Measurements from ENCODE around the gene ADARB1.

Gene ADARB1

DNA sequence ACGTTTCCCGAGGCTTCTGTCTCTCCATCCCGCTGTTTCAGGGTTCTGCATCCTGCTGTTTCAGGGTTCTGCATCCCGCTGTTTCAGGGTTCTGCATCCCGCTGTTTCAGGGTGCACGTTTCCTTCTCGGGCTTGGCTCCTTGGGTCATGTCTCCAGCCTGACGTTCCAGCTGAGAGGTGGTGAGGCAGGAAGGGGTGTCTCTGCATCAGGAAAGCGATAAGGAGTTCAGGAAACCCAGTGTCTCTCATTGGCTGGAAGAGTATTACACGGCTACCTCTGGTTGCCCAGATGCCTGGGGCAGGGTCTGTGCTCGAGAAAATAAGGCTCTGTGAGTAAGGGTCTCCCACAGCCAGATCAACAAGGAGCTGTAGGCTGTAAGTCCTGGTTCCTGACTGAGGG is 21.1 kb downstream of the ADARB1 start:
- no peak for DNase-seq (ENCODE audit: low spot score)

DNA sequence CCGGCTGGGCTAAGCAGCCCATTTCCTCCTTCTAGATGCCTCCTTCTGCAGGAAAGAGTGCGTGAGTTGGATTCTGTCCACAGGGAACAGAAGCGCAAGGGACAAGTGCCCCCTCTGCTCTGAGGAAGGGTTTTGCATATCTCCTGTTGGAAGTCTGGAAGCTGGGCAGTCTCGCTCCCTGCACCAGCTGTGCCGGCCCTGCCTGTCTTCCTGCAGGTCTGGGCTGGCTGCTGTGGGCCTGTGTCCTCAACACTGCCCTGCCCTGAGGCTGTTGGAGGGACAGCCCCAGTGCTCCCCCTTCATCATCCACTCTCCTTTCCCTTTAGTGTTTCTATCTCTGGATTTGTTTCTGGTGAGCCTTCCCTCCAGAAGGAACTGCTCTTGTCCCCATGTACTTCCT is 21.8 kb downstream of the ADARB1 start:
- DNase-seq (ENCODE audit: low spot score), result no peak

- DNase-seq (ENCODE audit: low spot score), result no peak
Observed at GRCh38 chr21:45097827-45098387, 23.5 kb downstream of the ADARB1 start.

- DNase-seq (ENCODE audit: low spot score), result no peak
Observed at GRCh38 chr21:45098867-45099266, 24.5 kb downstream of the ADARB1 start.

DNA sequence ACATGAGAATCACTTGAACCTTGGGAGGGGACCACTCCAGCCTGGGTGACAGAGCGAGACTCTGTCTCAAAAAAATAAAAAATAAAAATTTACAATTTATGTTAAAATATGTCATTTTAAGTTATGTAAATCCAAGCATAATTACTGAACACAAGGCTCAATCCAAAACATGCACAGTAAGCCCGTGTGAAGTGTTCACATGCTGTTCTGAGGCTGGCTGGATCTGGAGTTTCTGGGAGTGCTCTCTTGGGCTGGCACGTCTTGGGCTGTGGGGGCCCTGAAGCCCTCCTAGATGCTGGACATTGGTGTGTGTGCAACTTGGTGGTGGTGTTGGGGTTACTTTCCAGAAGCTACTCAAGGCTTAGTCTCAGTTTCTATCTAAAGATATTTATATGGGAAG is 25.2 kb downstream of the ADARB1 start:
- no peak for DNase-seq (ENCODE audit: low spot score)

- no peak for DNase-seq (ENCODE audit: low spot score)
Observed at GRCh38 chr21:45100866-45101265, 26.5 kb downstream of the ADARB1 start.

DNA sequence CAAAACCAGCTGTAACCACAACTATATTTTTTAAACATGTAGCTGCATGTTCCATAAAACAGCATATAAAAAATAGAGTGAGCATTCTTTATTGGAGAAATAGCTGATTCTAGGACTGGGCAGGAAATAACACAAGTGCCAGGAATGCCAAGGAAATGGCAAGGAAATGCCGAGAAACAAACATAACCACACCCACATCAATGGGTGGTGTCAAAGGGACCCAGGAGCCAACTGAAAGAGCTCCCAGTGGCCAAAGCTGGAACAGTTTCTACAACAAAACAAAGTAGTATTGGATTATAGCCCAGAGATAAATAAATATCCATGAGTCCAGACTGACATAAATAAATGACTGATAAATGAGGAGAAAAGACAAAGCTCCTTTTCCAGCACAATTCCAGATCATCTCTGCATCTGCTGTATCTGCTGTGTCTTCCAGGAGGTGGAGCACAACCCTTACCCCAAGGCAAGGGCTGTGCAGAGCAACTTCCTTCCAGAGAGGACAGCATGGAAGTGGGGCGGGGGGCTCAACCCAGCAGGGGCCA is 28.1 kb downstream of the ADARB1 start:
- DNase-seq (ENCODE audit: low spot score), result peak; percentile 77

DNA sequence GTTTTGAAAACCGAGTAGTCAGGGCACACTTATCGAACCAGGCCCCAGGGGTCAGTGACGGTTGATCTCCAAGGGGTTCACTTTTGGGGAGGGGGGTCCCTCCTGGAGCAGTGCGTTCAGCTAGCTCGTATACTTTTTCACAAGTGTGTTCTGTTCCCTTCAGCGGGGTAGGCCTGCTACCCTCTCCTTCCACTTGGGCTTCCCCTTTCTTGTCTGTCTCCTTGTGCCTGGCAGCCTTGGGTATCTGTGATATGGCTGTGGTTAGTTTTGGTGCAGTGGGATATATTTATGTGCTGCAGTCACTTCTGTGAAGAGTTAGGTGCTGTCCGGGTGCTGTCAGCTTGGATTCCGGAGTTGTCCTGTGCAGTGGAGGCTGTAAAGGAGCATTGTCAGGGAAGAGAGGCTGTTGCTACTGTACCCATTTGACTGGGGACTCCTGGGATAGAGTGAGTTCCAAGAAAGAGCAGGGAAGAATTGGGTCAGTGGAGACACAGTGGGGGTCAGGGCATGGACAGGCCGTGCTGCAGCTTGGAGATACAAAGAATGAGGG is 29.7 kb downstream of the ADARB1 start:
- no peak for DNase-seq (ENCODE audit: low spot score)

DNA sequence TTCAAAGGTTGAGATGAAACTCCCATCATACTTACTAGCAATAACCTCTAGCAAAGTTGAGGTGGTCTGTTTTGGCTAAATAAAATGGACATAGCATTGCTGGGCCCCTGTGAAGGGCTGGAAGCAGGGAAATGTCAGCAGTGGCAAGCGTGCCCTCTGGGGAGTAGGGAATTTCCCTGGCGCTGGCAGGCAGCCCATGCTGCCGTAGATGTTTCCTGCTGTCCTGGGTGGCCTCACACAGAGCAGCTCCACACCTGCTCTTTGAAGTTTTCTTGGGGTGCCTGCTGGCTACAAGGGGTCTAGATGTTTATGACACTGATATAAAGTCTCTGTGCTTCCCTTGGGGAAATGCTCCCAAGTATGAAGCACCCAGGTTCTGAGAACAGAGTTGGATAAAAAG is 30.2 kb downstream of the ADARB1 start:
- DNase-seq (ENCODE audit: low spot score), result no peak

GRCh38 chr21:45105906-45106485 is 31.6 kb downstream of the ADARB1 start:
- DNase-seq (ENCODE audit: low spot score), result no peak

- DNase-seq (ENCODE audit: low spot score), result no peak
Observed at GRCh38 chr21:45108034-45108790, 33.8 kb downstream of the ADARB1 start.

- no peak for DNase-seq (ENCODE audit: low spot score)
Observed at GRCh38 chr21:45108808-45109781, 34.7 kb downstream of the ADARB1 start.

DNA sequence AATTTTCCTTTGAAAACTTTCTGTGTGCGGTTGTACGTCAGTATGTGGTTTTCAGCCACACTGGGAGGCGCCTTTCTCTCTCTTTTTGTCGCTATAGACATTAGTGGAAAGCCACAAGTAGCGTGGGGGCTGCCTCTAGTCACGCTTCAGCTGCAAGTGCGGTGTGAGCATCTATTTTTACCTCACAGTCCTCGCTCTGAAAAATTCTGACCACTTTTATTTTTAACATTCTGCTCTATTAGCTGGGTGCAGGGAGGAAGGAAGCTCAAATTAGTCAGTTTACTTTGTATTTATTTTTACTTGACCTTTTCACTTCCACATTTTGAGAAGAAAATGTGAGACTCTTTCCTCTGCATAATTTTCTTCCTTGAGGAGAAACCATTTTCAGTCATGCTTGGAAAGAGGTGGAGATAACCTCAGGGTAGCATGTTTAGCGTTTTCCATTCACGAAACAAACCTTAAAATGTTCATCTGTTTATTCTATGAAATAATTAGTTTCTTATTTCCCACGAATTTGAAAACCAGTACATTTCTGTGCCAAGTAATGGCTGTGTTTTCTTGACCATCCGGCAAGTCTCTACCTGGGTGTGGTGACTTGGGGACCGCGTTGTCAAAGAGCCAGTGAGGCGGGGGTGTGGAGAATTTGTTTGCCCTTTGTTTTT is 35.6 kb downstream of the ADARB1 start:
- no peak for DNase-seq (ENCODE audit: low spot score)

DNA sequence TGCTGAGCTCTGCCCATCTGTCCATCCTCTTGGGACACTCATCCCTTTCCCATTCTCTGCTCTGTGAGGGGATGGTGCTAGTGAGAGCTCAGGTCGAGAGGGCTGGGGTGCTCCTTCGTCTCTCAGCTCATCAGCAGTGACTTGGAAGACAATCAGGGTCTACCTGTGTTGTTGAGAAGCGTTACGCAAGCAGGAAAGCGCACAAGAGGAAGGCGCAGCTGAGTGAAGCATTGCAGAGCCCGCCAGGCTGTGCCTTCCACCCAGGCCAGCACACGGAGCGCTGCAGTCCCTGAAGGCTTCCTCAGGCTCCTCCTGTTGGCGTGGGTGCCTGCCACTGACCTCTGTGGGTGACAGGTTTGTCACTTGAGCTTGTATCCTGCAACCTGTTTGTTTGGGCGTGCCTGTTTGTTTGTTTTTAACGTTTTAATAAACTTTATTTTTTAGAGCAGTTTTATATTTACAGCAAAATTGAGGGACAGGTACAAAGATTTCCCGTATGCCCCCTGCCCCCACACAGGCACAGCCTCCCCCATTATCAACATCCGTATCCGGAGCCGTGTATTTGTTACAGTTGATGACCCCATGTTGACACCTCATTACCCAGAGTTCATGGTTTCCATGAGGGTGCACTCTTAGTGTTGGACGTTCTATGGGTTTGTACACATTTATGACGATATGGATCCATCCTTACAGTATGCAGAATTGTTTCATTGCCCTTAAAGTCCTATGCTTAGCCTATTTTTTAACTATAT is 36.7 kb downstream of the ADARB1 start:
- no peak for DNase-seq (ENCODE audit: low spot score)

DNA sequence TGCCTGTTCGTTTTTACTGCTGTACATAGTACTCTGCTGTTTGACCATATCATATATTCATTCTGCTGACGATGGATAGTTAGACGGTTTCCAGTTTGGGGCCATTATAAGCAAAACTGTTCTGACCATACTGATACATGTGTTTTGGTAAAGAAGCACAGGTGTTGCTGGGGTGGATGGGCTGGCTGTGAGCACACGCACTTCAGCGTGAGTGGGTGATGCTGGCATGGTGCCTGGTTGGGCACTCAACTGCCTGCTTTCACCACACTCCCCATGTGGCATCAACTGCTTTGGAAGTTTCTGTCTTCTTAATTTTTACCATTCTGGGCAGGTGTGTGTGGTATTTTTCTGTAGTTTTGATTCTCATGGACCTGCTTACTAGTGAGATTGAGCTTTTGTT is 37.3 kb downstream of the ADARB1 start:
- no peak for DNase-seq (ENCODE audit: low spot score)

- peak; percentile 68 for DNase-seq (ENCODE audit: low spot score)
Observed at GRCh38 chr21:45112371-45112770, 38.0 kb downstream of the ADARB1 start.

- DNase-seq (ENCODE audit: low spot score), result no peak
Observed at GRCh38 chr21:45113543-45113942, 39.2 kb downstream of the ADARB1 start.

DNA sequence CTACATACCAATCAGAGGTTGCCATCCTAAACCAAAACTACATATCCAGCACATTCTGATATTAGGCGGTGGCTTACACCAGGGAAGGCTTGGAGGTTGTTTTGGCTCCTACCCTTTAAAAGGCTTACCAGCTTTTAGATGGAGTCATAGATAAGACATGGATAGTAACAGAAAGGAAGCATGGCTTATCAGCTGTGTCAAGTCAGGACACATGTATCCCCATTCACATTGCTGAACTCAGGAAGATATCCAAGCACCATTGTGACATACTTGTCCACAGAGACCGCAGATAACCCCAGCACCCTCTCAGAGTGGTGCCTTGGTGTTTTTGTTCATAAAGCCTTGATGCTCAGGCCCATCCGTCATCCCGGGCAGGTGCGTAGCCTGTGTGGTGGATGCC is 39.7 kb downstream of the ADARB1 start:
- no peak for DNase-seq (ENCODE audit: low spot score)

DNA sequence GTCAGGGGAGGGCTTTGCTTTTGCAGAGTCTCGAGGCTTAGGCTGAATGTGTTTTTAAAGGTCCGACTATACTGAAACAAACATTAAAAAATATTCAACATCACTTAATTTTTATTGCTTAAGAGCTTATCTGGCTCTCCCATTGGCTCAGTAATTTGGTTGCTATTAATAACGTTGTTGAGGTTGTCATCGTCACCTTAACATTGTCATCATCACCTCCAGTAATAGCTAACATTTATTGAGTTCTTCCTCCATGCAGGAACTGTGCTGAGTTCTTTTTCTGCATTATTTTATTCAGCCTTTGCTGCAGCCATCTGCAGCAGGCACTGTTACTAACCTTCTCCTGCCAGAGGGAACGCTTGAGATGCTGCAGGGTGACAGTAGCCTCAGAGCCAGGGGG is 40.1 kb downstream of the ADARB1 start:
- no peak for DNase-seq (ENCODE audit: low spot score)

DNA sequence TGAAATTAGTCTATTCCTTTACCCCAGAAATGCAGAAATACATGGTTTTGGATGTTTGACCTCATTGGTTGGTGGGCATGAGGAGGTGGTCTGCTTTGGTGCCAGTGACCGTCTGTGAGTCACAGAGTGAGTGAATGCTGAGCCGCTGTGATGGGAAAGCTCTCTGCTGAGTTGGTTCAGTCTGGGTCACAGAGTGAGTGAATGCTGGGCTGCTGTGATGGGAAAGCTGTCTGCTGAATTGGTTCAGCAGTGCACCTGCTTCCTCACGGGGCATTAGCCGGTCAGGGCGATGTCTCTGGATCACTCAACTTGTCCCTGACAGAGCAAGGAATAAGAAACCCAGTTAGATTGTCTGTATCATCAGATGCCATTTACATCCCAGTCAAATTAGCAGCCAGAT is 40.8 kb downstream of the ADARB1 start:
- no peak for DNase-seq (ENCODE audit: low spot score)

- no peak for DNase-seq (ENCODE audit: low spot score)
Observed at GRCh38 chr21:45116066-45116465, 41.7 kb downstream of the ADARB1 start.

Measured in AG08396 (cell line).